Mesodermal cell (in vitro differentiated cells): Measurements from ENCODE around the gene TMEM132E.

Experiments
- H3K27ac ChIP-seq: 2 replicates; pipeline ENCODE4 v1.7.0; 2013; ENCODE audit warnings: mild to moderate bottlenecking, low read depth, low read length, moderate library complexity; ENCODE audit not compliant: severe bottlenecking
- H3K36me3 ChIP-seq: 2 replicates; pipeline ENCODE4 v1.7.1; 2013; ENCODE audit warnings: mild to moderate bottlenecking, low read length, moderate library complexity; ENCODE audit not compliant: control insufficient read depth, insufficient read depth
- H3K4me1 ChIP-seq: one replicate; pipeline ENCODE4 v1.7.1; 2013; ENCODE audit warnings: mild to moderate bottlenecking, low read length; ENCODE audit not compliant: insufficient read depth, control insufficient read depth, poor library complexity, severe bottlenecking
- H3K4me3 ChIP-seq: 2 replicates; pipeline ENCODE4 v1.7.0; 2013; ENCODE audit warnings: low read length, control low read depth, mild to moderate bottlenecking; ENCODE audit not compliant: insufficient read depth, poor library complexity, severe bottlenecking; ENCODE audit errors: extremely low read depth
- H3K9me3 ChIP-seq: 2 replicates; pipeline ENCODE4 v1.7.1; 2013; ENCODE audit warnings: mild to moderate bottlenecking, low read length, moderate library complexity; ENCODE audit not compliant: control insufficient read depth
- WGBS, 2 experiments: methylation state at CpG; one replicate each; pipeline ENCODE4 v1.1.5; 2013; ENCODE audit warnings: missing lambda C conversion rate in 2 of 2; ENCODE audit not compliant: insufficient coverage in 2 of 2; 5-methylcytosine and 5-hydroxymethylcytosine counted together

Gene TMEM132E

GRCh38 chr17:34582901-34583245 lies 3.5 kb downstream of the TMEM132E start:
- no peak overlapping the region for H3K27ac ChIP-seq
- H3K9me3 ChIP-seq: no peaks in the 10 kb centered on the region
- WGBS, 2 experiments: 29 to 63% methylated on average over 2 to 3 of the region's 3 CpGs
- no peaks in the 10 kb centered on the region for H3K36me3 ChIP-seq
- H3K4me3 ChIP-seq: no peak overlapping the region
- H3K4me1 ChIP-seq: peaks cover 27% of the 10 kb centered on the region

- no peak overlapping the region for H3K4me3 ChIP-seq
- H3K4me1 ChIP-seq: peaks cover 15% of the 10 kb centered on the region
- 39 to 54% methylated on average over 5 to 7 of the region's 12 CpGs for WGBS, 2 experiments
- no peaks in the 10 kb centered on the region for H3K9me3 ChIP-seq
- H3K27ac ChIP-seq: no peak overlapping the region
- no peaks in the 10 kb centered on the region for H3K36me3 ChIP-seq
These were observed 5.5 kb downstream of the TMEM132E start for GRCh38 chr17:34584805-34585416.

GRCh38 chr17:34586346-34586846 lies 7.0 kb downstream of the TMEM132E start:
- Histone ChIP-seq H3K27ac (no peak overlapping the region), H3K4me1 (peaks cover 3% of the 10 kb centered on the region), H3K36me3 (no peaks in the 10 kb centered on the region), H3K4me3 (no peak overlapping the region), H3K9me3 (no peaks in the 10 kb centered on the region)
- 69 to 92% methylated on average over 1 to 2 of the region's 3 CpGs for WGBS, 2 experiments

- H3K36me3 ChIP-seq: no peaks in the 10 kb centered on the region
- H3K4me1 ChIP-seq: no peaks in the 10 kb centered on the region
- H3K9me3 ChIP-seq: no peaks in the 10 kb centered on the region
- H3K27ac ChIP-seq: no peak overlapping the region
- WGBS, 2 experiments: 91 to 93% methylated on average over 4 to 5 of the region's 6 CpGs
- no peak overlapping the region for H3K4me3 ChIP-seq
These were observed 8.9 kb downstream of the TMEM132E start for GRCh38 chr17:34588266-34588665.

- Histone ChIP-seq H3K9me3 (no peaks in the 10 kb centered on the region), H3K4me1 (no peaks in the 10 kb centered on the region), H3K27ac (no peak overlapping the region), H3K4me3 (no peak overlapping the region), H3K36me3 (no peaks in the 10 kb centered on the region)
- 74 to 85% methylated on average over 8 to 9 of the region's 11 CpGs for WGBS, 2 experiments
These were observed 10.0 kb downstream of the TMEM132E start for GRCh38 chr17:34589120-34589965.

- Histone ChIP-seq H3K9me3 (no peaks in the 10 kb centered on the region), H3K36me3 (no peaks in the 10 kb centered on the region), H3K4me3 (no peak overlapping the region), H3K4me1 (no peaks in the 10 kb centered on the region), H3K27ac (no peak overlapping the region)
- WGBS, 2 experiments: 71% methylated on average over 3 of the region's 4 CpGs; no CpG with 5 or more reads in 1 of the 2 experiments
These were observed 12.6 kb downstream of the TMEM132E start for GRCh38 chr17:34592002-34592401.

- no peaks in the 10 kb centered on the region for H3K9me3 ChIP-seq
- no peak overlapping the region for H3K27ac ChIP-seq
- H3K36me3 ChIP-seq: no peaks in the 10 kb centered on the region
- peaks cover 7% of the 10 kb centered on the region for H3K4me1 ChIP-seq
- 50 to 53% methylated on average over 3 to 5 of the region's 5 CpGs for WGBS, 2 experiments
- no peak overlapping the region for H3K4me3 ChIP-seq
These were observed 17.5 kb downstream of the TMEM132E start for GRCh38 chr17:34596920-34597319.

- Histone ChIP-seq H3K27ac (no peak overlapping the region), H3K4me1 (peaks cover 7% of the 10 kb centered on the region), H3K9me3 (no peaks in the 10 kb centered on the region), H3K4me3 (no peak overlapping the region), H3K36me3 (no peaks in the 10 kb centered on the region)
- WGBS, 2 experiments: 10 to 33% methylated on average over 1 to 2 of the region's 2 CpGs
These were observed 18.9 kb downstream of the TMEM132E start for GRCh38 chr17:34598161-34598776.

- peaks cover 7% of the 10 kb centered on the region for H3K4me1 ChIP-seq
- H3K4me3 ChIP-seq: no peak overlapping the region
- 29 to 44% methylated on average over 1 of the region's 3 CpGs for WGBS, 2 experiments
- H3K27ac ChIP-seq: no peak overlapping the region
- H3K36me3 ChIP-seq: no peaks in the 10 kb centered on the region
- no peaks in the 10 kb centered on the region for H3K9me3 ChIP-seq
These were observed 22.0 kb downstream of the TMEM132E start for GRCh38 chr17:34601416-34601815.

- peaks cover 5% of the 10 kb centered on the region for H3K4me1 ChIP-seq
- WGBS, 2 experiments: 86 to 100% methylated on average over 3 of the region's 3 CpGs
- H3K36me3 ChIP-seq: no peaks in the 10 kb centered on the region
- no peaks in the 10 kb centered on the region for H3K9me3 ChIP-seq
- H3K4me3 ChIP-seq: no peak overlapping the region
- no peak overlapping the region for H3K27ac ChIP-seq
These were observed 24.6 kb downstream of the TMEM132E start for GRCh38 chr17:34603974-34604373.
